ENCODE results near the gene KCNC1. TPM values are rescaled to one million over a fixed set of nuclear protein-coding genes. Genes with fewer than 3 reads are reported as not detected.

KCNC1 gene
- polyA plus RNA-seq, 3 donors: 0.03 TPM; not detected in 2

DNA sequence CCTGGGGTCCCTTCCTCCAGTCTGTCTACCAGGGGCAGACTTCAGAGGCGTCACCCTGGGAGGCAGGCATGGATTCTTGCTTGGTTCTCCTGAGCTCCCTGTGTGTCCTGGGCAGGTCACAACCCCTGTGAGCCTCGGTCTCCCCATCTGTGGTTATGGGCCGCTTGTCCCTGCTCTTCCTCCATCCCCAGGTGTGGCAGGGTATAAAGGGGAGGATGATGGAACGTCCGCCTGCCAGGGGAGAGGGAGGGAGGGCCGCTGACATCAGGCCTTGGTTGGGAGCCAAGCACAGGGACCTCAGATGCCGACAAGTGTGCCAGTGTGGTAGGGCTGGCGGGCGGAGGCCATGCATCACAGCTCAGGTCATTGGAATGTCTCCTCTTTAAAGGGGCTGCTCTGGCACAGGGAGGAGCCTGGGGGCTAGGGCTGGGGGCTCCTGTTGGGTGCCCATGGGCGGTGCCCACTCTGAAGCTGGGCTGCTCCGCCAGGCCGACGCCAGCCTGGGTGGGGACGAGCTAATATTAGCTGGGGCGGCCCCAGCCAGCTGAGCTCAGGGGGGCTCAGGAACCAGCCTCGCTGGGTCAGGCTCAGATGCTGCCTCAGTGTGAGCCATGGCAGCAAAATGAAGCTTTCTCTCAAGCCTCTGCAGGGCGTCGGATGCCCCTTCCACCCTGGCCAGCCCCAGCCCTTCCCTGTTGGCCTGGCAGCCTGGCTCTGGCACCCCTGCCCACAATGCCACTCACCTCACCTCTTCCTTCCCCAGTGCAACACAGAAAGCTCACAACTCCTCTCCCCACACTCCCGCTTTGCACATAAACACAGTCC lies 12.8 kb downstream of the KCNC1 start:
- no peak overlapping the region for H3K27ac ChIP-seq (ENCODE audit: low read depth, low read length)
- WGBS, 3 donors: 78 to 82% (median 81%) methylated on average over 18 to 19 of the region's 19 CpGs

DNA sequence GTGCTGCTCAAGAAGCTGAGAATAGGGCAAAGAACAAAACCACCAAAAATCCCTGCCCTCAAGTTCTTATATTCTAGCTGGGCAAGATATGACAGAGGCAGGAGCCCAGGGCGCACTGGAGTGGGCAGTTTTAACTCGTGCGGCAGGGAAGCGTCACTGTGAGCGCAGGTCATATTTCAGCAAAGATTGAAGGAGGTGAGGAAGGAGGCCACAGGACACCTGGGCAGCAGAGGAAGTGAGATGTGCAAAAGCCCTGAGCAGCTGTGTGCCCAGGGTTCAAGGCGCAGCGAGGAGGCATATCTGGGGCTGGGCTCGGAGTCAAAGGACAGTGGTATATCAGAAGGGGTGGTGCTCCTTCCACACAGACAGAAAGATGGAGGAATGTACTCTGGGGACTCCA lies 13.5 kb downstream of the KCNC1 start:
- 83 to 92% (median 84%) methylated on average over 8 of the region's 8 CpGs for WGBS, 3 donors
- H3K27ac ChIP-seq (ENCODE audit: low read depth, low read length): no peak overlapping the region

DNA sequence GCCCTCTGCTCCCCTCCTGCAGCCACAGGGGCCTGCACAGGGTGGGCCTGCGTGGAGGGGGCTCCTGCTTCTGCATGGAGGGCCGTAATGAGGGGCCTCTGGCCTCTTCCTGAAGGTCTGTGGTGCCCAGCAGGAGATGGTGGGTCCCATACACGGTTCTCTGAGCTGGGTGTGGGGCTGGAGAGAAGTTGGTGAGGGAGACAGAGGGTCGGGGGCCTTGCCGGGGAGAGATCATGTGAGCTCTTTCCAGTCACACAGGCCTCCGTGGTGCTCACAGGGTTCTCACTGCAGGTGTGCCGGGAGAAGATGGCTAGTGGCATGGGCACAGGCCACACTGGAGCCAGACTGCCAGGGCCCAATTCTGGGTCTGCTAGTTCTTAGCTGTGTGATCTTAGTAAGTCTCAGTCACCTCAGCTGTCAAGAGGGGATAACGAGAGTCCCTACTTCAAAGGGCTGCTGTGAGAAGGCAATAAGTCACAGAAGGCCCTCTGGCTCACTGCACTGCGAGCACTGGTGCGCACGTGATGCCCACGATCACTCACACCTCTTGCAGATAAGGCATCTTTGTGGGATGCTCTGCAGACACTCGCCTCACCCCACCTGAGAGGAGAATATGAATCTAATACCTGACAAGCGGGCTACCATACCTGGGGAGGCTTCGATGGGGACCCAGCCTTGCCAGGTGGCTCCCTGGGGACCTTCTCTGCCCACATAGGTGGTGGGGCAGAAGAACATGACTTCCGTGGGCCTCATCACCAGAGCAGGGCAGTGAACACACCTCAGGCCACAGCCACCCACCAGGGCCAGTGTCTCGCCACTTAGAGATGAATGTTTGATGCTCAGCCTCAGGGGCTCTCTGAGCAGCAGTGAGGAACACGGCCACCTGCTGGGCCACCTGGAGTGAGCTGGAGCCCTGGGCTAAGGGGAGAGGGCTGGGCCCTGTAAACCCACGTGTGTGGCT lies 14.5 kb downstream of the KCNC1 start:
- no peak overlapping the region for H3K27ac ChIP-seq (ENCODE audit: low read depth, low read length)
- WGBS, 3 donors: 77 to 79% (median 78%) methylated on average over 19 of the region's 19 CpGs

- H3K27ac ChIP-seq (ENCODE audit: low read depth, low read length): no peak overlapping the region
- whole genome bisulfite sequencing, 3 donors: 57 to 66% (median 61%) methylated on average over 13 of the region's 13 CpGs
Measured at GRCh38 chr11:17750013-17750800, 15.6 kb downstream of the KCNC1 start.

GRCh38 chr11:17750801-17751165 lies 16.2 kb downstream of the KCNC1 start:
- 38 to 60% (median 46%) methylated on average over 2 of the region's 2 CpGs for WGBS, 3 donors

DNA sequence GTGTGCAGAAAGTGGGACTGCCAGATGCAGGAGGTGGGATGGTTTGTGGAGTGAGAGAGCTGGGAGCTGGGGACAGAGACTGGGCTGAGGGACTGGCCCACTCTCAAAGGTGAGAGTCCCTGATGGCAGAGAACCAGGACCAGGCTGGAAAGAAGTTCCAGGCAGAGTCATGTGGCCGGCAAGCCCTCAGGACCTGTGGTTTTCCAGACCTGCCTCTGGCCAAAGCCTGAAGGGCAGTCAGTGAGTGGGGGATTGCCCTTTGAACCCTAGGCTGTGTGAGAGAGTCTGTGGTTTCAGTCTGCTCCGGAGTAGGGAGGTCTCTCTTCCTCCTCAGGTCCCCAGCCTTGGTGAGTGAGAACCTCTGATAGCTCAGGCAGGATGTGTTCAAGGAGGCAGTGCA lies 17.0 kb downstream of the KCNC1 start:
- H3K27ac ChIP-seq (ENCODE audit: low read depth, low read length): no peak overlapping the region
- WGBS, 3 donors: 46 to 67% (median 54%) methylated on average over 2 of the region's 2 CpGs

More at GRCh38 chr11:17750801-17751165, 16.2 kb downstream of the KCNC1 start:
- no peak overlapping the region for H3K27ac ChIP-seq (ENCODE audit: low read depth, low read length)

- 45 to 82% (median 78%) methylated on average over 7 of the region's 7 CpGs for WGBS, 3 donors
- H3K27ac ChIP-seq (ENCODE audit: low read depth, low read length): no peak overlapping the region
Measured at GRCh38 chr11:17752144-17752543, 17.6 kb downstream of the KCNC1 start.

- WGBS, 3 donors: 61 to 77% (median 63%) methylated on average over 5 of the region's 5 CpGs
- H3K27ac ChIP-seq (ENCODE audit: low read depth, low read length): no peak overlapping the region
Measured at GRCh38 chr11:17753153-17753552, 18.6 kb downstream of the KCNC1 start.

- WGBS, 3 donors: 73 to 88% (median 82%) methylated on average over 10 of the region's 10 CpGs
- no peak overlapping the region for H3K27ac ChIP-seq (ENCODE audit: low read depth, low read length)
Measured at GRCh38 chr11:17753641-17754040, 19.1 kb downstream of the KCNC1 start.

GRCh38 chr11:17755891-17756290 lies 21.3 kb downstream of the KCNC1 start:
- no peak overlapping the region for H3K27ac ChIP-seq (ENCODE audit: low read depth, low read length)
- 59 to 81% (median 79%) methylated on average over 3 of the region's 3 CpGs for WGBS, 3 donors

- no peak overlapping the region for H3K27ac ChIP-seq (ENCODE audit: low read depth, low read length)
- 50 to 60% (median 56%) methylated on average over 23 of the region's 23 CpGs for WGBS, 3 donors
Measured at GRCh38 chr11:17760102-17761029, 25.8 kb downstream of the KCNC1 start.

DNA sequence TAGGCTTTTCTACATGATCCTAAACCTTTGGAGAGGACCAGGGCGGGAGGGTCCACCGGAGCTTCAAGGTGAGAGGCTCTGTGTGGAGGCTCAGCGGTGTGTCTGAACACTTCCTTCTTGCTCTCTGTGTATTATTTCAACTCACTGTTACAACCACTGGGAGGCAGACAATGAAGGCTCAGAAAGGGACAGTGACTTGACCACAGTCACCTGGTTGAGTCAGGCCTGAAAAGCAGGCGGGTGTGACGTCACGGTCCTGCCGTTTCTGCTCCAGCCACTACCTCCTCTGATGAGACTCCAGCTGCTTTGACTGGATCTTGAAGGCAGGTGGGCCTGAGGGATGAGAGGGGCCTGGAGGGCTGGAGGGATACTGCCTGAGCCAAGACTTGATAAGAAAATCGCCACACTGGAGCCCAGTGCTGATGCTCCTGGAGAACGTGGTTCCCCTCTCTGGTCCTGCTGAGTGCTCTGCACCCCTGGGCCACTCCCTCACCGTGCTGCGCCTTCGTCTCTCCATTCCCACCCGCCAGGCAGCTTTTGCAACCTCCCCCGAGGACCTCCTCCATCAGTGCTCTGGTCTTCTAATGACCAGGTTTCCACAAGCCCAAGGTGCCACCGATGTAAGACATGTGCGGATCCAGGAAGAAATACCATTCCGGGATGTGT lies 27.9 kb downstream of the KCNC1 start:
- no peak overlapping the region for H3K27ac ChIP-seq (ENCODE audit: low read depth, low read length)
- 85 to 88% (median 86%) methylated on average over 17 of the region's 17 CpGs for WGBS, 3 donors

DNA sequence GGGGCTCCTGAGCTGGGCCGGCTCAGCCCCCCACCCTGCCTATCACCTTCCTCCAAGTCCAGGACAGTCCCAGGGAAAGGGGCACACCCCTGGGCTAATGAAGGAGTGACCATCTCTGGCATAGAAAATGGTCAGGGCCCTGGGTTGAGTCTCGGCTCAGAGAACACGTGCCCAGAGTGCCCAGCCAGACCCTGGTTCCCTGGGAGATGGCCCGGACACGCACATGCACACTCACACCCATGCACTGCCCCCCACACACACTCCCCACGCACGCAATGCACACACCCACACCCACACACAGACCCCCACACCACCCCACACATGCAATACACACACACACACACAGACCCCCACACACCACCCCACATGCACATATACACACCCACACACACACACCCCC lies 28.7 kb downstream of the KCNC1 start:
- no peak overlapping the region for H3K27ac ChIP-seq (ENCODE audit: low read depth, low read length)
- 74 to 93% (median 83%) methylated on average over 7 of the region's 7 CpGs for WGBS, 3 donors

- no peak overlapping the region for H3K27ac ChIP-seq (ENCODE audit: low read depth, low read length)
- 54 to 63% (median 57%) methylated on average over 3 of the region's 3 CpGs for WGBS, 3 donors
Measured at GRCh38 chr11:17763703-17764102, 29.1 kb downstream of the KCNC1 start.

DNA sequence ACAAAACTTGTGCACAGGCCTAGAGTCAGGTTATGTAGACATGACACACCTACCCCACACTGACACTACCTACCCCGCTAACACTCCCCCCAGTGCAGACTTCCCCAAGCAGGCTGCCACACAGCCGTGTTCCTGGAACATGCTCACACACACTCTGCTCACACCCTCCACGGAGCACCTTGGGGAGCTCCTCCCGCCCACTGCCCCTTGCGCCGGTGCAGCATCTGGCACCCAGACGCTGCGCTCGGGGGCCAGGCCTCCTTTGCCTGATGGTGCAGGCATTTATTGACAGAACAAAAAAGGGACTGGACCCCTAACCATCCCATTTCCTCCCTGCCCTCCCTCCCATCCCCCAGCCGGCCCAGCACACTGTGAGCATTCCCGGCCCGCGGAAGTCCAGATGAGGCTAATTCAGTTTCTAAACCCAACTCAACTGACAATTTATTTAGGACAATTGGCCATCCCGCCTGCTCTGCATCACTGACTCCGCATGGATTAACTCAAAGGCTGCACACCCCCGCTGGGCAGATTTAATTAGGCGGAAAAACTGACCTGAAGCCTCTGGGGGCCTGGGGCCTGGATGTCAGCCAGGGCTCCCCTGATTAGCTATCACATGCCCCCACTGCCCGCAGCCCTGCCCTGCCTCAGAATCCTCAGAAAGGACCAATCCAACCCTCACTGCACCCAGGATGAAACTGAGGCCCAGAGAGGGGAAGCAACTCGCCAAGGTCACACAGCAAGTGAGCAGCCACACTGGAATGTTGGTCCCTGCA lies 30.1 kb downstream of the KCNC1 start:
- 65 to 78% (median 76%) methylated on average over 19 of the region's 19 CpGs for whole genome bisulfite sequencing, 3 donors
- H3K27ac ChIP-seq (ENCODE audit: low read depth, low read length): no peak overlapping the region

DNA sequence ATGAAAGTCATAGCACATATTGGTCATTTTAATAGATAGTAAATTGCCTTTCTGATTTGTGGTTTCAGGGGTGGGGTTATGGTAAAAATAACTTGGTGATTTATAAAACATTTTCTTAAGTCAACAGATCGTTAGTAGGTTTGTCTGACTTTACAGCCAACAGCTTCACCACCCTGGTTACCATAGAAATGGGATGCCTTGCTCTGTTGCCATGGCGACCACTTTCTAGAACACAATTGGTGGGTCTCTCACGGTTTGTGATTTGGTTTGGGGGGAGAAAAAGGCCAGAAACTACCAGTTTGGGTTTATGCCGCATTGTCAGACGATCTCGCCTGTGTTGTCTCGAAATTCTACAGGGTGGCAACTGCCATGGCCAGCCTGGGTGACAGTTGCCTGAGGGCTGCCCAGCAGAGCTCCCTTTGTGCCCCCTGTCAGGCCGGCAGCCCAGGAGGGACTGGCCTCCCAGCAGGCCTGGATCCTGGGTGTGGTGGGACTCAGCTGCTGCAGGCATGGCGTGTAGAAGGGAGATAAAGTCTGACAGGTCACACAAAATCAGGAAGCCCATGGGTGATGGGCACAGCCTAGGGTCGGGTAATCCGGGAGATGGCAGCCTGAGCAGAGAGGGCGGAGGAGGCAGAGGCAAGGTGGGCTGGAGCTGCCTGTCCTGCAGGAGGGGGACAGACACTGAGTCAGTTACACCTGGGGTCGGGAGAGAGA lies 30.9 kb downstream of the KCNC1 start:
- no peak overlapping the region for H3K27ac ChIP-seq (ENCODE audit: low read depth, low read length)
- 76 to 80% (median 79%) methylated on average over 13 of the region's 13 CpGs for WGBS, 3 donors
